GM19043 (cell line): ENCODE data around the gene PTRHD1.
A peak's percentile ranks its signal among the peaks of the same experiment; 100 is the strongest.
"Not testable (repeated sequence)": the region's sequence is repeated elsewhere in the genome, so short reads cannot be mapped to it uniquely, and the experiment has no call there.

Experiments
- ATAC-seq: cut with Tn5 transposase; IDR thresholded peaks from one replicate; pipeline ENCODE4 v1.9.1; 2021; ENCODE audit warnings: low read depth; ENCODE audit not compliant: unreplicated experiment

Gene PTRHD1

DNA sequence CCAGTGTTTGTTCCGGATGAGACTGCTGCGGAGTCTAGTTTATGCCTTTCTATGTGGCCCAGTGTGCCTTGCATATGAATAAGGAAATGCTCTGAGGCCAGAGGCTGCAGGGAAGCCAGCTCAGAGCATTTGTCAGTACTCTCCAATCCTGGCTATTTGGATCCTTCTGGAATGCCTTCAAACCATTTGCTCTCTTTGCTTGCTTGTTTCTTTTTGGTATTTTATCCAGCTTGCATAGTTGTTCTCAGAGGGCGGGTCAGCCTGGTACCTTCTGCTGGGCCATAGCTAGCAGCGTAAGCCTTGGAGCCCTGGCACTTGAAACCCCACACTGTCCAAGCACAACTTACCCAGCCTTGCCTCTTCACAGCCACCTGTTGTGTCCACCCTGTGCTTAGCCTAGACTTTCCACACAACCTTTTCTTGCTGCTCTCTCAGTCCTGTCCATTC is 20.5 kb upstream of the PTRHD1 start:
- ATAC-seq = no peak

GRCh38 chr2:24809316-24810007 is 16.3 kb upstream of the PTRHD1 start:
- no peak for ATAC-seq

- ATAC-seq = no peak
Measured at GRCh38 chr2:24806661-24807036, 13.5 kb upstream of the PTRHD1 start.

DNA sequence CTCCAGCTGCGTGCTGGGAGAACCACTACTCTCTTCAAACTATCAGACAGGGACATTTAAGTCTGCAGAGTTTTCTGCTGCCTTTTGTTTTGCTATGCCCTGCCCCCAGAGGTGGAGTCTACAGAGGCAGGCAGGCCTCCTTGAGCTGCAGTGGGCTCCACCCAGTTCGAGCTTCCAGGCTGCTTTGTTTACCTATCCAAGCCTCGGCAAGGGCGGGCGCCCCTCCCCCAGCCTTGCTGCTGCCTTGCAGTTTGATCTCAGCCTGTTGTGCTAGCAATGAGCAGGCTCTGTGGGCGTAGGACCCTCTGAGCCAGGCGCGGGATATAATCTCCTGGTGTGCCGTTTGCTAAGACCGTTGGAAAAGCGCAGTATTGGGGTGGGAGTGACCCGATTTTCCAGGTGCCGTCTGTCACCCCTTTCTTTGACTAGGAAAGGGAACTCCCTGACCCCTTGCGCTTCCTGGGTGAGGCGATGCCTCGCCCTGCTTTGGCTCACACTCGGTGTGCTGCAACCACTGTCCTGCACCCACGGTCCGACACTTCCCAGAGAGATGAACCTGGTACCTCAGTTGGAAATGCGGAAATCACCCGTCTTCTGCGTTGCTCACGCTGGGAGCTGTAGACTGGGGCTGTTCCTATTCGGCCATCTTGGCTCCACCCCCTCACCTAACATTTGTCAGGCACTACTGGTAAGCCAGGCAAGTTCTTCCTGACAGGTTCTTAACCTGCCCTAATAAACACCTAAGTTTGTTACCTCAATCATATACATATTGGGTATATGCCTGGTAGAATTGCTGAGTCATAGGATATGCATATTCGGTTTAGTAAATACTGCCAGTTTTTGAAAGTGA is 12.8 kb upstream of the PTRHD1 start:
- not testable (repeated sequence) for ATAC-seq

DNA sequence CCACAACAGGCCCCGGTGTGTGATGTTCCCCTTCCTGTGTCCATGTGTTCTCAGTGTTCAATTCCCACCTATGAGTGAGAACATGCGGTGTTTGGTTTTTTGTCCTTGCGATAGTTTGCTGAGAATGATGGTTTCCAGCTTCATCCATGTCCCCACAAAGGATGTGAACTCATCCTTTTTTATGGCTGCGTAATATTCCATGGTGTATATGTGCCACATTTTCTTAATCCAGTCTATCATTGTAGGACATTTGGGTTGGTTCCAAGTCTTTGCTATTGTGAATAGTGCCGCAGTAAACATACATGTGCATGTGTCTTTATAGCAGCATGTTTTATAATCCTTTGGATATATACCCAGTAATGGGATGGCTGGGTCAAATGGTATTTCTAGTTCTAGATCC is 7.3 kb upstream of the PTRHD1 start:
- not testable (repeated sequence) for ATAC-seq

GRCh38 chr2:24797644-24798043 is 4.5 kb upstream of the PTRHD1 start:
- no peak for ATAC-seq

DNA sequence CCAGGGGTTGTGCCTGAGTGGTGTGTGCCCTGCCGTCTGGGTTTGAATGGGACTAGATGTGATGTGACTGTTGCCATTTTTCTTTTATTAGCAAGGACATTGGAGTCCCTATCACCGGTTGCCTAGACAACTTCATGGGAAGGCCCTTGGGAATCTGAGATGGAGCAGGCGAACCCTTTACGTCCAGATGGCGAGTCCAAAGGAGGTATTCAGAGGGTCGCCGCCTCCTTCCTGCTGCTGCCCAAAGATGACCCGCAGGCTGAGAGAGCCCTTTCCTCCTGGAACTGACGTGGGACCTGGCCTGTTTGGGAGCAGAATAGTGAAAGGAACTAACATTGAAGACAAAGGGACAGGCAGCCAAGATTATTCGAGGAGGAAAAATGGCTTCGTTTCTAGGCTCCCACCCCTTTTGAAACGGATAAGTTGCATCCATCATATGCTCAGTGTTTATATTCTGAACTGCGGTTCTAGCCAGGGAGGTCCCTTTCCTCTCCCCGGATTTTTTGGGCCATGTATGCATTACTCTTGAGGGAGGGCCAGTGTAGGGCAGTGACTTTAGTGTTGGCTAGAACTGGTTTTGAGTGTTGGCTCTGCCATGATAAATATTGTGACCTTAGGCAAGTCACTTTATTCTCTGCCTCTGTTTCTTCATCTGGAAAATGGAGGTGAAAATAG is 707 bp upstream of the PTRHD1 start:
- no peak for ATAC-seq

DNA sequence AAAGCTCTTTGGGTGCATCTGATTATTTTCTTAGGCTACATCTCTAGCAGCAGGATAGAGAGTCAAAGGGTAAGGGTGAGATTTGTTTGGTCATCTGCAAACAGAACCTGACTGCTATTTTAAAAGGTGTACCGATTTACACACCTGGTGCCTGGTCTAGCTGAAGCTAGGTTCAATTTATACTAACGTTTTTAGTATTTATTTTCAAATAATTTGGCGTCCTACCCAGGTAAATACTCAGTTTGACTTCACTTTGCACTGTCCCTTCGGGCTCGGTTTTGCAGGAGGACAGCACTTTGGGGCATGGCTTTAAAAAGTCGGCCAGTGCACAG is 683 bp downstream of the PTRHD1 start:
- no peak for ATAC-seq

GRCh38 chr2:24791452-24791851 is 1.7 kb downstream of the PTRHD1 start:
- no peak for ATAC-seq

- no peak for ATAC-seq
Measured at GRCh38 chr2:24788816-24789215, 4.4 kb downstream of the PTRHD1 start.

DNA sequence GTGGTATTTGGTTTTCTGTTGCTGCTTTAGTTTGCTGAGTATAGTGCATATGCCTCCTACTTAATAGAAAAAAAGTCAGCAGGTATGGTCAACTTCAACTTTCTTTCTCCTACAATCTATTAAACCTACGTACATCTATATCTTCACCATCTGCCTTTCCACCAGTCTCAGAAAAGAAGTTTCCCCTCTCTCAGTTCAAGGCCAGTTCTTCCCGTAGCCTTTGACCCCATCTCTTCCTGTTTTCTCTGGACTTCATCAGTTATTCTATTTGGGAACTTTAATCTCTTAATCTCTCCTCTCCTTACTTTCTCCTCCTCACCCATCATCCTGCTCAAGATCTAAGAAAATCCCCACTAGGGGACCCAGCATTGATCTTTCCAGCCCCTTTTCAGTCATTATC is 5.7 kb downstream of the PTRHD1 start:
- ATAC-seq = no peak

- ATAC-seq = peak; percentile 98
Measured at GRCh38 chr2:24785671-24786321, 7.4 kb downstream of the PTRHD1 start.

GRCh38 chr2:24783641-24784040 is 9.6 kb downstream of the PTRHD1 start:
- ATAC-seq = no peak

GRCh38 chr2:24779116-24779515 is 14.1 kb downstream of the PTRHD1 start:
- no peak for ATAC-seq

- no peak for ATAC-seq
Measured at GRCh38 chr2:24774373-24774772, 18.8 kb downstream of the PTRHD1 start.

- no peak for ATAC-seq
Measured at GRCh38 chr2:24771764-24772586, 21.2 kb downstream of the PTRHD1 start.

DNA sequence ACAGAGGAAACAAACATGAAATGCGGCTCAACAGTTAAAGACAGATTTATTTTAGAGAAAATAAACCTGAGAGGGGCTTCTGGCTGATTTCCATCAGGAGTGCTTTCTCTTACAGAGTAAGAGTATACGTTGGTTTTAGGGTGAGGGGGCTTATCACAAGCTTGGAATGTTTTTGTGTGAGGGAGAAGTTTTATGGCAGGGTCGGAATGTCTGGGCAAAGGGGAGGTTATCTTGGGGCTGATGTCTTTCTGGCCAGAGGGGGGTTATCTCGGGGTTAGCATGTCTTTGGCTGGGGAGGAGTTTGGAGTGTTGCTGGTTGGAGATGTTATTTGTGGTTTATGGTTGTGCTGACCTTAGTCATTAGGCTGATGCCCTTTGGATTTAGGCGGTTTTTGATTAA is 22.1 kb downstream of the PTRHD1 start:
- ATAC-seq = no peak

DNA sequence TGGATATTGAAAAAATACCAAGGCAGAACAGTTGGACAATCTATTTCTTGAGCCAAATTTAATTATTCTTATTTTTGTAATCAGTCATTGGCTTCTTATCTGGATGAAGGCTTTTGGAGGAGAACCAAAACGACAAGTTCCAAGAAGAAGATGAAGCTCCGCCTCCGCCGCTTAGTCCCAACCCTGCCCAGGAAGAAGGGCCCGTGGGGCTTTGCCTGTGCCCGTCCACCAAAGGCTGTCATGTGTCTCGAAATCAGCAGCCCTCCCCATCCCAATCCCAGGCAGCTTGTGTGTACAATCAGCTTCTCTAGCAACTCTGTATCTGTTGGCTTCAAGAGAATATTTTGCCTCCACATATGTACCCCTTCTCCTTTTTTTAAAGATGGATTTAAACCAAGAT is 24.6 kb downstream of the PTRHD1 start:
- no peak for ATAC-seq

- no peak for ATAC-seq
Measured at GRCh38 chr2:24768013-24768412, 25.2 kb downstream of the PTRHD1 start.

- no peak for ATAC-seq
Measured at GRCh38 chr2:24766609-24767008, 26.6 kb downstream of the PTRHD1 start.
